ENCODE data around the gene TBXAS1.

The TBXAS1 gene

DNA sequence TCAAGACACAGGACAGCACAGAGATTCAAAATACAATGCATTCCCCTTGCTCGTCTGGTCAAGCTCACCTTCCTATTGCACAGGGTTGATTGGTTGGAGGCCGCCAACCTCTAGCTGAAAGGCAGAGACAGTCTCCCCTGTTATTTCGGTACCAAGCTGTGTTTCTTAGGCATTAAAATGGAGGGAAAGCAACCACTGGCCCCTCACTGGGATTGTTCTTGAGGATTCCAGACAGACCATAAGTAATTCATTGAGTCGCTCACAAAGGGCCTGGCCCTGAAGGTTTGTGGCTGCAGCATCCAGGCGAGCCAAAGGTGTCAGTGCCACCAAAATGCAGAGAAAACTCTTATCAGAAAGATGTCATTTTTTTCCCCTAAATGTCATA lies 152.4 kb downstream of the TBXAS1 start:
- CTCF ChIA-PET, result interaction anchor here (0.6 to 0.7 kb wide), 2 partner anchors 16 to 228 kb away, joined by 3 to 5 read pairs; no protein-coding TSS in a partner anchor

GRCh38 chr7:139982927-139983920 lies 154.2 kb downstream of the TBXAS1 start:
- CTCF ChIA-PET, result no interaction called here
- no peak for TF ChIP-seq TARDBP (IDR thresholded peaks at IDR 0.05)
- no peak for TF ChIP-seq CTBP1 (IDR thresholded peaks at IDR 0.05; ENCODE audit: borderline replicate concordance)
- no peak for TF ChIP-seq NFRKB (IDR thresholded peaks at IDR 0.05)
- no peak for TF ChIP-seq SUZ12 (IDR thresholded peaks at IDR 0.05)
- TF ChIP-seq LEF1 (IDR thresholded peaks at IDR 0.05; ENCODE audit: borderline replicate concordance), result no peak
- no peak for TF ChIP-seq ELF4 (IDR thresholded peaks at IDR 0.05)
- no peak for TF ChIP-seq SP1 (IDR thresholded peaks at IDR 0.05)
- no peak for TF ChIP-seq PKNOX1 (IDR thresholded peaks at IDR 0.05)
- no peak for TF ChIP-seq HDGF (IDR thresholded peaks at IDR 0.05; ENCODE audit: borderline replicate concordance)
- no peak for TF ChIP-seq BHLHE40 (IDR thresholded peaks at IDR 0.05; ENCODE audit: borderline replicate concordance)
- no peak for TF ChIP-seq ARNT (IDR thresholded peaks at IDR 0.05)
- no peak for TF ChIP-seq ZNF384 (IDR thresholded peaks at IDR 0.05)
- no peak for TF ChIP-seq FOXA1 (IDR thresholded peaks at IDR 0.05)
- TF ChIP-seq L3MBTL2 (conservative IDR thresholded peaks at IDR 0.05), result no peak
- no peak for TF ChIP-seq FOXM1 (IDR thresholded peaks at IDR 0.05; ENCODE audit: borderline replicate concordance)
- no peak for TF ChIP-seq FOXK2 (IDR thresholded peaks at IDR 0.05)
- POLR2A ChIA-PET, result no interaction called here
- no peak for DNase-seq (ENCODE audit: extremely low spot score)

More for the DNA sequence above, 152.4 kb downstream of the TBXAS1 start:
- DNase-seq (ENCODE audit: extremely low spot score), result no peak
- POLR2A ChIA-PET, result no interaction called here
- no peak for TF ChIP-seq HDGF (IDR thresholded peaks at IDR 0.05; ENCODE audit: borderline replicate concordance)
- TF ChIP-seq ELF4 (IDR thresholded peaks at IDR 0.05), result no peak
- TF ChIP-seq SUZ12 (IDR thresholded peaks at IDR 0.05), result no peak
- TF ChIP-seq SP1 (IDR thresholded peaks at IDR 0.05), result no peak
- no peak for TF ChIP-seq ZNF384 (IDR thresholded peaks at IDR 0.05)
- no peak for TF ChIP-seq L3MBTL2 (conservative IDR thresholded peaks at IDR 0.05)
- TF ChIP-seq ARNT (IDR thresholded peaks at IDR 0.05), result no peak
- TF ChIP-seq FOXA1 (IDR thresholded peaks at IDR 0.05), result no peak
- TF ChIP-seq TARDBP (IDR thresholded peaks at IDR 0.05), result no peak
- TF ChIP-seq BHLHE40 (IDR thresholded peaks at IDR 0.05; ENCODE audit: borderline replicate concordance), result no peak

DNA sequence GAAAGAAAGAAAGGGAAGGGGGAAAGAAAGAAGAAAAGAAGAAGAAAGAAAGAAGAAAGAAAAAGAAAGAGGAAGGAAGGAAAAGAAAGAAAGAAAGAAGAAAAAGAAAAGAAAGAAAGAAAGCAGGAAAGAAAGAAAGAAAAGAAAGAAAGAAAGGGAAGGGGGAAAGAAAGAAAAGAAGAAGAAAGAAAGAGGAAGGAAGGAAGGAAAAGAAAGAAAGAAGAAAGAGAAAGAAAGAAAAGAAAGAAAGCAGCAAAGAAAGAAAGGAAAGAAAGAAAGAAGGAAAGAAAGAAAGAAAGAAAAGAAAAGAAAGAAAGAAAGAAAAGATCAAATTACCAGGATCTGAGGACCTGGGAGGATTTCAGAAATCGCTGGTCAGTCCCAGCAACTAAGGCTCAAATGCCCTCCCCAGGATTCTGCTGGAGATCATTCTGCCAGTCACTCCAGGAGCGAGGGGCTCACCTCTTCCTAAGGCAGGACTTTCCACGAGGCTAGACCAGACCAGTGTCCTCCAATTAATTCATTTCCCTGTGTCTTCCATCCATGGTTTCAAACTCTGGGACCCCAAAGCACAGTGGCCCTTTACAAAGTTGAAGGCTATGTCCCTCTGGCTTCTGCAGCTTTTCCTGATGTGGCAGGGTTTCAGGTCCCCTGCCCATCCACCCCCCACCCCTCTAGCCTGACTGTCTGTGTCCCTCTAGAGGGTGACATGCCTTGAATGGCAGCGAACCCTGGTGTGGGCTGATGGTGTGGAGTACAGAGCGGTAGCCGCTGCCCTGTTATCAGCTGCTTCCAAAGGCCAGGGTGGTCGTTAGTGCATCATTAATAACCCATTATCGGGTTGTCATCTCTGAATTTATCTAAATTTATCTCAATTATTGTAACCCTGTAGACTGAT lies 155.8 kb downstream of the TBXAS1 start:
- TF ChIP-seq FOXM1 (IDR thresholded peaks at IDR 0.05; ENCODE audit: borderline replicate concordance) (no peak), ARNT (IDR thresholded peaks at IDR 0.05) (no peak), FOXA1 (IDR thresholded peaks at IDR 0.05) (no peak)
- POLR2A ChIA-PET, result no interaction called here
- no peak for DNase-seq (ENCODE audit: extremely low spot score)
- CTCF ChIA-PET, result interaction anchor here (0.6 kb wide), 1 partner anchor 469 kb away, joined by 3 read pairs; no protein-coding TSS in a partner anchor

GRCh38 chr7:139985811-139986210 lies 156.7 kb downstream of the TBXAS1 start:
- CTCF ChIA-PET, result no interaction called here
- POLR2A ChIA-PET, result no interaction called here
- no peak for DNase-seq (ENCODE audit: extremely low spot score)
- no peak for TF ChIP-seq HDGF (IDR thresholded peaks at IDR 0.05; ENCODE audit: borderline replicate concordance)
- no peak for TF ChIP-seq ZNF384 (IDR thresholded peaks at IDR 0.05)
- TF ChIP-seq ARNT (IDR thresholded peaks at IDR 0.05), result no peak
- no peak for TF ChIP-seq TARDBP (IDR thresholded peaks at IDR 0.05)

DNA sequence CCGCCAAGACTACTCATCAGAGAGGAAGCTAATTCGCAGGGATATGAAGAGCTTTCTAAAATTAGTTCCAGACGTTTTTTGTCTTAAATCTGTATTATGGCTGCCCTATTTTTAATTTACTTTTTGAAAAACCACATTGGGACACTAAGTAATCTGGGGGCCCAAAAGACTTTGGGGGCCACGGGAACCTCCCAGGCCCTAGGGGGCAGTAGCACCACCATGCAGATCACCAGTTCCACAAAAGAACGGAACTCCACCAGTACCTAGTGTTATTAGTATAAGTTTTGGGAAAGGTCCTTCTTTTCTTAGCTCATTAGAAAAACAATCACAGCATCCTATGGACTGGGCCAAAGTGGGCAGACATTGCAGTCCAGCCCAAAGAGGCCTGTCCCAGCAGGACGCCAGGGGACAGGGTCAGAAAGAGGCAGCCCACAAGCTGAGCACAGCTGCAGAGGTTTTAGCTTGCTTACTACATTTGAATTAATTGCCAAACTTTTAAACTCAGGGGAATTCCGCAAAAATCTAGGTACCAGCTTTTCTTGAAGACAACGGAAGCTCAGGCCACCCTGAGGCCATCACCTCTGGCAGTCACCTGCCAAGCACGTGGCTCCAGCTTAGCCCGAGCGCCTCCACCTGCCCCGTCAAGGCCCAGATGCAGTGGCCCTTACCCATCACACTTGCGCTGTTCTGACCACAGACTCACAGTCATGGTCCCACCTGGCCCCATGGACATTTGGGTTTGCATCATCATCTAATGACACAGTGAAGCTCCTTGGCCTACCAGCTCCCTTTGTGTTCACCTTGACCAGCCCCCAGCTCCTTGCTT lies 158.8 kb downstream of the TBXAS1 start:
- no peak for TF ChIP-seq FOXM1 (IDR thresholded peaks at IDR 0.05; ENCODE audit: borderline replicate concordance)
- TF ChIP-seq FOXK2 (IDR thresholded peaks at IDR 0.05), result no peak
- TF ChIP-seq TARDBP (IDR thresholded peaks at IDR 0.05), result no peak
- TF ChIP-seq ZNF384 (IDR thresholded peaks at IDR 0.05), result no peak
- TF ChIP-seq ARNT (IDR thresholded peaks at IDR 0.05), result no peak
- TF ChIP-seq CTBP1 (IDR thresholded peaks at IDR 0.05; ENCODE audit: borderline replicate concordance), result no peak
- TF ChIP-seq NFRKB (IDR thresholded peaks at IDR 0.05), result no peak
- TF ChIP-seq LEF1 (IDR thresholded peaks at IDR 0.05; ENCODE audit: borderline replicate concordance), result no peak
- TF ChIP-seq BHLHE40 (IDR thresholded peaks at IDR 0.05; ENCODE audit: borderline replicate concordance), result no peak
- TF ChIP-seq HDGF (IDR thresholded peaks at IDR 0.05; ENCODE audit: borderline replicate concordance), result no peak
- TF ChIP-seq PKNOX1 (IDR thresholded peaks at IDR 0.05), result no peak
- TF ChIP-seq L3MBTL2 (conservative IDR thresholded peaks at IDR 0.05), result no peak
- TF ChIP-seq ELF4 (IDR thresholded peaks at IDR 0.05), result no peak
- TF ChIP-seq SP1 (IDR thresholded peaks at IDR 0.05), result no peak
- TF ChIP-seq FOXA1 (IDR thresholded peaks at IDR 0.05), result no peak
- TF ChIP-seq SUZ12 (IDR thresholded peaks at IDR 0.05), result no peak
- ChIA-PET CTCF (interaction anchor here (0.6 to 3.6 kb wide), 4 partner anchors 15 to 439 kb away, joined by 3 to 13 read pairs (median 4); no protein-coding TSS in a partner anchor), POLR2A (no interaction called here)
- DNase-seq (ENCODE audit: extremely low spot score), result no peak

All from HEK293T (cell line).